Upper lobe of left lung (tissue), 6 donors: ENCODE results near the gene CYCS. TPM values are rescaled to one million over a fixed set of nuclear protein-coding genes. Genes with fewer than 3 reads are reported as not detected.

Experiments
- ATAC-seq, 2 donors: fragments of 200-7000 bp; cut with Tn5 transposase; one replicate each; pipeline ENCODE4 v1.9.1; 2022; ENCODE audit warnings: mild to moderate bottlenecking in 2 of 2, moderate library complexity in 2 of 2; ENCODE audit not compliant: low FRiP score in 2 of 2
- DNase-seq, 2 donors: peaks; one replicate each; pipeline ENCODE4 v3.0.0-alpha.2; 2019 to 2020
- H3K27ac ChIP-seq, 4 donors: fragments of 200-600 bp; sonication (generic); one replicate each; pipeline ENCODE4 v1.5.1; 2016 to 2019
- H3K27me3 ChIP-seq, 4 donors: fragments of 200-600 bp; sonication (generic); one replicate each; pipeline ENCODE4 v1.5.1; 2017 to 2019
- H3K36me3 ChIP-seq, 4 donors: fragments of 200-600 bp; sonication (generic); one replicate each; pipeline ENCODE4 v1.5.1; 2016 to 2019
- H3K4me1 ChIP-seq, 4 donors: fragments of 200-600 bp; sonication (generic); one replicate each; pipeline ENCODE4 v1.5.1; 2018 to 2019
- H3K4me3 ChIP-seq, 4 donors: fragments of 200-600 bp; sonication (generic); one replicate each; pipeline ENCODE4 v1.5.1; 2017 to 2019; ENCODE audit warnings: mild to moderate bottlenecking in 2 of 4, moderate library complexity in 1 of 4
- H3K9me3 ChIP-seq, 4 donors: fragments of 200-600 bp; sonication (generic); one replicate each; pipeline ENCODE4 v1.5.1; 2018 to 2019
- EP300 ChIP-seq, 4 donors: sonication (generic); formaldehyde crosslinking; IDR thresholded peaks; one replicate each; pipeline ENCODE4 v1.5.1; 2017; ENCODE audit warnings: antibody characterized with exemption in 4 of 4, control low read depth in 2 of 4
- POLR2A ChIP-seq, 4 donors: fragments of 450-650 bp; IDR thresholded peaks; one replicate each; pipeline ENCODE4 v1.5.1; 2016 to 2017; ENCODE audit warnings: antibody characterized with exemption in 4 of 4, mild to moderate bottlenecking in 2 of 4
- POLR2AphosphoS5 ChIP-seq, 2 donors: sonication (generic); formaldehyde crosslinking; IDR thresholded peaks; one replicate each; pipeline ENCODE4 v1.5.1; 2017; ENCODE audit warnings: antibody characterized with exemption in 2 of 2
- WGBS, 2 donors: methylation state at CpG; one replicate each; pipeline ENCODE4 v1.1.5; 2017 to 2018; 5-methylcytosine and 5-hydroxymethylcytosine counted together
- total RNA-seq, 6 donors: library from RNA; depleted of rRNA in 4 of 6; stranded (reverse); fragments of >200 nt in 4 of 6; gene quantifications; one replicate each; pipeline versions ENCODE4 v1.1.0 to v1.2.1, GENCODE V29; 2016 to 2021
- TF ChIP-seq, protein P1 (sequence below), 6 experiments: fragments of 450-650 bp in 4 of 6; fragments of 200-600 bp in 2 of 6; sonication (generic) in 2 of 6; IDR thresholded peaks; one replicate each; pipeline ENCODE4 v1.5.1; 2016 to 2019; ENCODE audit warnings: antibody characterized with exemption in 6 of 6
- donor health status: DM: no; HTN: no; CAD: no; lungs with moderate emphysema.
- donor health status: DM: no; HTN: yes; CAD: no; lungs with severe emphysema.

Gene CYCS
- 10 to 100 TPM in 4 of 6 donors, 1 to 10 TPM in 2; 7.3 to 69.4 (median 33.2) TPM for total RNA-seq

DNA sequence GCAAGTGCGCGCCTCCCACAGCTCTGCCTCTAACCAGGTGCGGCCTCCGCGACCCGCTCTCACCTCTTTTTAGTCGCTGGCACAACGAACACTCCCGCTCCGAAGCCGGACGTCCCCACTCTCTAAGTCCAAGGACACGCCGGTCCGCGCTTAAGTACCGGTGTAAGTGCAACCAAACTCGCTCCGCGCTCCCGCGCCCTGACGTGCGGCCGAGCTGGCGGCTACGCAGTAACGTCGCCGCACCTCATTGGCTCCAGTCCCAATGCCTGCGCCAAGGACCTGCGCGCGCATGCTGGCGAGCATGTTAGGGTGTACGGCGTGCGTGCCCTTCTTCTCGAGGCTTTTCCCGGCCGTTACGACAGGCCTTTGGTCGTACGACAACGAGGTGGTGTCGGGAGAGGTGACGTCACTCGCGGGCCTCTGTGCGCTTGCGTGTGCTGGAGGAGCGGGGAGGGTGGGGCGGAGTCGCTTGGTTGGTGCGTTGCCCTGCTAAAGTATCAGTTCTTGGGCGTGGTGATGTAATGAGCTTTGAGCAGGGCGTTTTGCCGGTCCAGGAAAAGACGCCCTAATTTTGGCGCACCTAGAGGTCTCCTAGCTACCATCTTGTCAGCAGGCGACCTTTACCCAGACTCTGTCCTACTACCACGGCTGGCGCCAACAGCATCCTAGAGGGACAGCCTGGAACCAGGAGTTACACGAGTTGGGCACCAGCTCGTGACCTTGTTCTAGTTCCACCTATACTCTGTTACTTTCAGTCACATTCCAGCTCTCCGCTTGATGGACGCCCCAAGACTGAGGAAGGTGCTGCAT, at the start of gene CYCS:
TSS of gene CYCS (minus strand) at position 124 of the 810 bp plus-strand sequence. CDS start 1,141 bp downstream, outside the sequence.
- peak; percentile 98 to 99 for ATAC-seq
- Histone ChIP-seq H3K4me1 (peaks cover 4 to 10% (median 7%) of the 10 kb centered on the region in 4 donors), H3K36me3 (peaks cover 8 to 28% (median 21%) of the 10 kb centered on the region in 4 donors), H3K27me3 (no peaks in the 10 kb centered on the region), H3K27ac (peak within 1 kb of the TSS; percentile 96 to 99 (median 98)), H3K9me3 (no peaks in the 10 kb centered on the region), H3K4me3 (peak within 1 kb of the TSS; percentile 79 to 93 (median 88))
- TF ChIP-seq EP300 (IDR thresholded peaks at IDR 0.05) (peak in 2 of 4 donors; percentile 14 to 91), POLR2A (IDR thresholded peaks at IDR 0.05) (peak; percentile 77 to 99 (median 96)), POLR2AphosphoS5 (IDR thresholded peaks at IDR 0.05) (peak; percentile 96 to 99)
- TF ChIP-seq, protein P1, sequence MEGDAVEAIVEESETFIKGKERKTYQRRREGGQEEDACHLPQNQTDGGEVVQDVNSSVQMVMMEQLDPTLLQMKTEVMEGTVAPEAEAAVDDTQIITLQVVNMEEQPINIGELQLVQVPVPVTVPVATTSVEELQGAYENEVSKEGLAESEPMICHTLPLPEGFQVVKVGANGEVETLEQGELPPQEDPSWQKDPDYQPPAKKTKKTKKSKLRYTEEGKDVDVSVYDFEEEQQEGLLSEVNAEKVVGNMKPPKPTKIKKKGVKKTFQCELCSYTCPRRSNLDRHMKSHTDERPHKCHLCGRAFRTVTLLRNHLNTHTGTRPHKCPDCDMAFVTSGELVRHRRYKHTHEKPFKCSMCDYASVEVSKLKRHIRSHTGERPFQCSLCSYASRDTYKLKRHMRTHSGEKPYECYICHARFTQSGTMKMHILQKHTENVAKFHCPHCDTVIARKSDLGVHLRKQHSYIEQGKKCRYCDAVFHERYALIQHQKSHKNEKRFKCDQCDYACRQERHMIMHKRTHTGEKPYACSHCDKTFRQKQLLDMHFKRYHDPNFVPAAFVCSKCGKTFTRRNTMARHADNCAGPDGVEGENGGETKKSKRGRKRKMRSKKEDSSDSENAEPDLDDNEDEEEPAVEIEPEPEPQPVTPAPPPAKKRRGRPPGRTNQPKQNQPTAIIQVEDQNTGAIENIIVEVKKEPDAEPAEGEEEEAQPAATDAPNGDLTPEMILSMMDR (IDR thresholded peaks at IDR 0.05) = peak in 2 of 6 experiments; percentile 3 to 42
- DNase-seq = peak; percentile 100
- 1% methylated on average over 21 to 54 of the region's 67 CpGs for WGBS, 2 donors

DNA sequence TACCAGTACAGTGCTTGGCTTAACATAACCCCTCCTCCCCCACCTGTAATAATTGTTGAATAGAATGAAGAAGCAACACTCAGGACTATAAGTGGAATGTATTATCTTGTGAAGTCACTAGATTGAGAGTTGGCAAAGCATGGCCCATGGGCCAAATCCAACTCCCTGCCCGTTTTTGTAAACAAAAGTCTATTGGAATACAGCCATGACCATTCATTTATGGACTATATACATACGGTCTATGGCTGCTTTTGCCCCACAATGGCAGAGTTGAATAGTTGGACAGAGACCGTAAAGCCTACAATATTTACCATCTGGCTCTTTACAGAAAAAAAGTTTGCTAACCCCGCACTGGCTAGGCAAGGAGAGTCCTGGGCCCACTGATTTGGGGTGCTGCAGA, 48.1 kb upstream of the CYCS start:
- no peak for DNase-seq
- 67% methylated on average over 4 of the region's 4 CpGs for WGBS, 2 donors
- Histone ChIP-seq H3K4me3 (no peak overlapping the region), H3K4me1 (no peaks in the 10 kb centered on the region), H3K27ac (no peak overlapping the region), H3K27me3 (no peaks in the 10 kb centered on the region), H3K36me3 (no peaks in the 10 kb centered on the region), H3K9me3 (no peaks in the 10 kb centered on the region)
- ATAC-seq = no peak
- TF ChIP-seq, protein P1 (IDR thresholded peaks at IDR 0.05) = no peak
- TF ChIP-seq POLR2AphosphoS5 (IDR thresholded peaks at IDR 0.05) = no peak
- no peak for TF ChIP-seq POLR2A (IDR thresholded peaks at IDR 0.05)
- TF ChIP-seq EP300 (IDR thresholded peaks at IDR 0.05) = no peak

DNA sequence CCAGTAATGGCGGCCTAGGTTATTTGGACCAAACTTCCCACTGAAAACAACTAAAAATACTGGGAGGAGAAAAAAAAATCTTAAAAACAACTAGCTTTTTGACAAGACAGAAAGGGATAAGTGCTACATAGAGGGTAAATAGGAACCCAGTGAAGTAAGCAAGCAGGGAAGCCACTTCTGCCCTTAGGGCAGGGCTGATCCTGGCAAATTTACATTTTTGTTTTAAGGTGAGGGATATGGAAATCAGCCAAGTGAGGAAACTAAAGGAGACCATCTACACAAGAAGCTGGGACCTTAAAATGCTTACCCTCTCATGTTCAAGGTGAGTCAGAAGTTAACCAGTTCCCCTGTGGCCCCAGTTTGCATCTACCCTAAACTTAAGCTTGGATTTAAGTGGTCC, 46.5 kb upstream of the CYCS start:
- H3K36me3 ChIP-seq = peaks cover 0 to 4% (median 0%) of the 10 kb centered on the region in 4 donors
- H3K4me3 ChIP-seq = no peak overlapping the region
- no peak for ATAC-seq
- TF ChIP-seq POLR2AphosphoS5 (IDR thresholded peaks at IDR 0.05) = no peak
- no peak for TF ChIP-seq EP300 (IDR thresholded peaks at IDR 0.05)
- TF ChIP-seq, protein P1 (IDR thresholded peaks at IDR 0.05) = no peak
- TF ChIP-seq POLR2A (IDR thresholded peaks at IDR 0.05) = no peak
- H3K27ac ChIP-seq = no peak overlapping the region
- no peaks in the 10 kb centered on the region for H3K4me1 ChIP-seq
- no peaks in the 10 kb centered on the region for H3K9me3 ChIP-seq
- H3K27me3 ChIP-seq = no peaks in the 10 kb centered on the region
- 95 to 100% methylated on average over 1 of the region's 1 CpG for WGBS, 2 donors
- DNase-seq = no peak

DNA sequence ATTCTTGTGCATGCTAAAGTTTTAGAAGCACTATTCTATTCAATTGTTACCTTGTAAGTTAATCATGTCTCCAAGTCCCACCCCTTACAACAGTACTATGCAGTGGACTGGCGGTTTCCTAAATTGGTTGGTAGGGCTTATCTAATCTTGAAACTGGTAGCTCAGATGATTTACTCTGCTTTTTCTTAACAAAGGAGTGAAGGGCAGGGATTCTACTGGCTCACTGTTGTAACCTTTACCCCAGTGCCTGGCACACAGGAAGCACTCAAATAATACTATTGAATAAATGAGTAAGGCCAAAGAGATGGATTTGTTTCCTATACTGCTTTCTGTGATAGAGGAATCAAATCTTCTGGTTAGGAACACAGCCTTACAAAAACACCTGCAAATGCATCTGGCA, 46.0 kb upstream of the CYCS start:
- 86 to 93% methylated on average over 1 of the region's 1 CpG for WGBS, 2 donors
- H3K27me3 ChIP-seq = no peaks in the 10 kb centered on the region
- no peak for ATAC-seq

More for the DNA sequence above, 46.0 kb upstream of the CYCS start:
- DNase-seq = no peak
- Histone ChIP-seq H3K9me3 (no peaks in the 10 kb centered on the region), H3K27ac (no peak overlapping the region), H3K4me3 (no peak overlapping the region), H3K36me3 (peaks cover 0 to 4% (median 0%) of the 10 kb centered on the region in 4 donors), H3K4me1 (no peaks in the 10 kb centered on the region)
- TF ChIP-seq EP300 (IDR thresholded peaks at IDR 0.05) = no peak
- TF ChIP-seq POLR2A (IDR thresholded peaks at IDR 0.05) = no peak
- TF ChIP-seq, protein P1 (IDR thresholded peaks at IDR 0.05) = no peak
- TF ChIP-seq POLR2AphosphoS5 (IDR thresholded peaks at IDR 0.05) = no peak
